SW480 (cell line): Measurements from ENCODE around the gene ZNF469.

ENCODE experiments used
- DNase-seq: peaks from one replicate; pipeline ENCODE4 v3.0.0-alpha.2; 2016; ENCODE audit warnings: low spot score

Gene ZNF469

DNA sequence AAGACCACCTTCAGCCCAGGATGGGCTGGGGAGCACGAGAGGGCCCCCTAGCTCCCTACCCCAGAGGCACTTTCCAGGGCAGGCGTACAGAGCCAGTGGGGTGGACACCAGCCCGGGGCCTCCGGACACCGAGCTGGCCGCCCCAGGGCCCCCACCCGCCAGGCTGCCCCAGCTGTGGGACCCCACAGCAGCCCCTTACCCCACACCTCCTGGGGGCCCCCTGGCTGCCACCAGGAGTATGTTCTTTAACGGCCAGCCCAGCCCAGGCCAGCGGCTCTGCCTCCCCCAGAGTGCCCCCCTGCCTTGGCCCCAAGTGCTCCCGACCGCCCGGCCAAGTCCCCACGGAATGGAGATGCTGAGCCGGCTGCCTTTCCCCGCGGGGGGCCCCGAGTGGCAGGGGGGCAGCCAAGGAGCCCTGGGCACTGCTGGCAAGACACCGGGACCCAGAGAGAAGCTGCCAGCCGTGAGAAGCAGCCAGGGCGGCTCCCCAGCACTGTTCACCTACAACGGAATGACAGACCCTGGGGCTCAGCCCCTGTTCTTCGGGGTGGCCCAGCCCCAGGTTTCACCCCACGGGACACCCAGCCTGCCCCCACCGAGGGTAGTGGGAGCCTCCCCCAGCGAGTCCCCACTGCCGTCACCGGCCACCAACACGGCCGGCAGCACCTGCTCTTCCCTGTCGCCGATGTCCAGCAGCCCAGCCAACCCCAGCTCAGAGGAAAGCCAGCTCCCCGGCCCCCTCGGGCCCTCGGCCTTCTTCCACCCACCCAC lies 46.0 kb downstream of the ZNF469 start:
- no peak for DNase-seq

DNA sequence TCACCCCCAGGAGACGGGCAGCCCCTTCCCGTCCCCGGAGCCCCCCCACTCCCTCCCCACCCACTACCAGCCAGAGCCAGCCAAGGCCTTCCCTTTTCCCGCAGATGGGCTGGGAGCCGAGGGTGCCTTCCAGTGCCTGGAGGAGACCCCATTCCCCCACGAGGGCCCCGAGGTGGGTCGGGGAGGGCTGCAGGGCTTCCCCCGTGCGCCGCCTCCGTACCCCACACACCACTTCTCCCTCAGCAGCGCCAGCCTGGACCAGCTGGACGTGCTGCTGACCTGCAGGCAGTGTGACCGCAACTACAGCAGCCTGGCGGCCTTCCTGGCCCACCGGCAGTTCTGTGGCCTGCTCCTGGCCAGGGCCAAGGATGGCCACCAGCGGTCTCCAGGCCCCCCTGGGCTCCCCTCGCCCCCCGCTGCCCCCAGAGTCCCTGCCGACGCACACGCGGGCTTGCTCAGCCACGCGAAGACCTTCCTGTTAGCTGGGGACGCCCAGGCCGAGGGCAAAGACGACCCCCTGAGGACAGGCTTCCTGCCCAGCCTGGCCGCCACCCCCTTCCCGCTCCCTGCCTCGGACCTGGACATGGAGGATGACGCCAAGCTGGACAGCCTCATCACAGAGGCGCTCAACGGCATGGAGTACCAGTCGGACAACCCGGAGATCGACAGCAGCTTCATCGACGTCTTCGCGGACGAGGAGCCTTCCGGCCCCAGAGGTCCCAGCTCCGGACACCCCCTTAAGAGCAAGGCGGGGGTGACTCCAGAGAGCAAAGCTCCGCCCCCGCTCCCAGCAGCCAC lies 46.8 kb downstream of the ZNF469 start:
- no peak for DNase-seq

- no peak for DNase-seq
Observed at GRCh38 chr16:88430185-88430523, 47.4 kb downstream of the ZNF469 start.

- DNase-seq = no peak
Observed at GRCh38 chr16:88430524-88431446, 48.0 kb downstream of the ZNF469 start.

DNA sequence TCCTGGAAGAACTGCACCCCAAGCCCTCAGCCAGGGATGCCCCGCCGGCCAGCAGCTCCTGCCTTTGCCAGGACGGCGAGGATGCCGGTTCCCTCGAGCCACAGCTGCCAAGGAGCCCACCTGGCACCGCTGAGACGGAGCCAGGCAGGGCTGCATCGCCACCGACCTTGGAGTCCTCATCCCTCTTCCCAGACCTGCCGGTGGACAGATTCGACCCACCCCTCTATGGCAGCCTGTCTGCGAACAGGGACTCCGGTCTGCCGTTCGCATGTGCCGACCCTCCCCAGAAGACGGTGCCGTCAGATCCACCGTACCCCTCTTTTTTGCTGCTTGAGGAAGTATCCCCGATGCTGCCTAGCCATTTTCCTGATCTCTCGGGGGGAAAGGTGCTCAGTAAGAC lies 48.9 kb downstream of the ZNF469 start:
- DNase-seq = no peak

DNA sequence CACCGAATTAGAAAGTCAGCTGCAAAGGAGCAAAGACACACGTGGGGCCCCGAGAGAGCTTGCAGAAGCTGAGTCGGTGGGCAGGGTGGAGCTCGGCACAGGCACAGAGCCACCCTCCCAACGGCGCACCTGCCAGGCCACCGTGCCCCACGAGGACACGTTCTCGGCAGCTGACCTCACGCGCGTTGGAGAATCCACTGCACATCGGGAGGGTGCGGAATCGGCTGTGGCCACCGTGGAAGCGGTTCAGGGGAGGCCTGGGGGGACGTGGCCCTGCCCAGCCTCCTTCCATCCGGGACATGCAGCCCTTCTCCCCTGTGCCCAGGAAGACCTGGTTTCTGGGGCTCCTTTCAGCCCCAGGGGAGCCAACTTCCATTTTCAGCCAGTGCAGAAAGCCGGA lies 49.4 kb downstream of the ZNF469 start:
- no peak for DNase-seq
